HepG2 (cell line): ENCODE results near the gene CACNA1G. TPM values are rescaled to one million over a fixed set of nuclear protein-coding genes. Genes with fewer than 3 reads are reported as not detected.

ENCODE experiments used
- ARID2 ChIP-seq: sonication (generic); formaldehyde crosslinking; IDR thresholded peaks from 2 replicates; pipeline ENCODE4 v1.8.1; 2022; ENCODE audit warnings: mild to moderate bottlenecking, missing genetic modification reagents, borderline replicate concordance
- ATF7 ChIP-seq, 2 experiments: fragments of 450-650 bp in 1 of 2; sonication (generic) in 1 of 2; formaldehyde crosslinking in 1 of 2; IDR thresholded peaks; 2 replicates each; pipeline versions ENCODE4 v1.4.0 to v1.6.1; 2016 to 2020; ENCODE audit warnings: antibody characterized with exemption in 1 of 2, mild to moderate bottlenecking in 1 of 2, missing genetic modification reagents in 1 of 2
- BATF2 ChIP-seq: sonication (generic); formaldehyde crosslinking; IDR thresholded peaks from 2 replicates; pipeline ENCODE4 v1.8.0; 2022; ENCODE audit warnings: mild to moderate bottlenecking, missing genetic modification reagents, moderate library complexity
- DPF2 ChIP-seq: sonication (generic); formaldehyde crosslinking; IDR thresholded peaks from 2 replicates; pipeline ENCODE4 v1.4.0; 2020; ENCODE audit warnings: mild to moderate bottlenecking, low read depth, missing genetic modification reagents, borderline replicate concordance
- FLYWCH1 ChIP-seq: sonication (generic); formaldehyde crosslinking; IDR thresholded peaks from 2 replicates; pipeline ENCODE4 v1.8.1; 2023; ENCODE audit warnings: mild to moderate bottlenecking, missing genetic modification reagents
- KDM5B ChIP-seq: sonication (generic); formaldehyde crosslinking; IDR thresholded peaks from 2 replicates; pipeline ENCODE4 v1.4.0; 2020; ENCODE audit warnings: missing genetic modification reagents, mild to moderate bottlenecking, borderline replicate concordance
- KIAA2018 ChIP-seq: sonication (generic); formaldehyde crosslinking; IDR thresholded peaks from 2 replicates; pipeline ENCODE4 v1.5.0; 2020; ENCODE audit warnings: mild to moderate bottlenecking, missing genetic modification reagents, borderline replicate concordance
- MAX ChIP-seq: IDR thresholded peaks from 2 replicates; pipeline ENCODE4 v1.6.1; 2012; ENCODE audit warnings: inconsistent platforms
- RAD21 ChIP-seq: fragments of 450-650 bp; formaldehyde crosslinking; IDR thresholded peaks from 2 replicates; pipeline ENCODE4 v1.5.0; 2020; ENCODE audit warnings: mild to moderate bottlenecking
- SOX6 ChIP-seq, 2 experiments: fragments of 450-650 bp in 1 of 2; sonication (generic) in 1 of 2; formaldehyde crosslinking in 1 of 2; IDR thresholded peaks; 2 replicates each; pipeline versions ENCODE4 v1.4.0 to v1.6.1; 2017 to 2020; ENCODE audit warnings: antibody characterized with exemption in 1 of 2, mild to moderate bottlenecking in 1 of 2, missing genetic modification reagents in 1 of 2
- TBX2 ChIP-seq: sonication (generic); formaldehyde crosslinking; IDR thresholded peaks from 2 replicates; pipeline ENCODE4 v1.5.0; 2020; ENCODE audit warnings: missing genetic modification reagents, mild to moderate bottlenecking, borderline replicate concordance
- ZNF772 ChIP-seq: sonication (generic); formaldehyde crosslinking; IDR thresholded peaks from 2 replicates; pipeline ENCODE4 v1.5.0; 2020; ENCODE audit warnings: mild to moderate bottlenecking, missing genetic modification reagents
- polyA plus RNA-seq, 8 experiments: library from polyadenylated mRNA; depleted of rRNA in 3 of 8; stranded (reverse) in 7 of 8; unstranded in 1 of 8; fragments of >200 nt; fragmentation: Illumina TruSeq in 4 of 8; extraction: Trizol in 4 of 8; gene quantifications; 2 replicates each; pipeline versions ENCODE4 v1.2.1 to v1.2.3, GENCODE V29; 2011 to 2016; ENCODE audit warnings: low read depth in 4 of 8, missing spikeins in 1 of 8, mixed read lengths in 1 of 8; ENCODE audit not compliant: insufficient read depth in 1 of 8
- total RNA-seq, 5 experiments: library from RNA; depleted of rRNA; stranded (reverse); fragments of >200 nt; fragmentation: Illumina TruSeq; extraction: Trizol; gene quantifications; 2 replicates each; pipeline ENCODE4 v1.2.3, GENCODE V29; 2016; ENCODE audit warnings: low read depth in 1 of 5
- TF ChIP-seq, protein P1 (sequence below): sonication (generic); formaldehyde crosslinking; IDR thresholded peaks from 2 replicates; pipeline ENCODE4 v1.8.0; 2022; ENCODE audit warnings: missing genetic modification reagents, mild to moderate bottlenecking, borderline replicate concordance
- TF ChIP-seq, protein P2 (sequence below): sonication (generic); formaldehyde crosslinking; IDR thresholded peaks from 2 replicates; pipeline ENCODE4 v1.4.0; 2020; ENCODE audit warnings: mild to moderate bottlenecking, missing genetic modification reagents

The CACNA1G gene
- total and polyA plus RNA-seq, 2 of the 13 experiments (the other 11 are each of a cell fraction or from before 2014, with no cell fraction given), result 0.02 TPM; not detected in 1

DNA sequence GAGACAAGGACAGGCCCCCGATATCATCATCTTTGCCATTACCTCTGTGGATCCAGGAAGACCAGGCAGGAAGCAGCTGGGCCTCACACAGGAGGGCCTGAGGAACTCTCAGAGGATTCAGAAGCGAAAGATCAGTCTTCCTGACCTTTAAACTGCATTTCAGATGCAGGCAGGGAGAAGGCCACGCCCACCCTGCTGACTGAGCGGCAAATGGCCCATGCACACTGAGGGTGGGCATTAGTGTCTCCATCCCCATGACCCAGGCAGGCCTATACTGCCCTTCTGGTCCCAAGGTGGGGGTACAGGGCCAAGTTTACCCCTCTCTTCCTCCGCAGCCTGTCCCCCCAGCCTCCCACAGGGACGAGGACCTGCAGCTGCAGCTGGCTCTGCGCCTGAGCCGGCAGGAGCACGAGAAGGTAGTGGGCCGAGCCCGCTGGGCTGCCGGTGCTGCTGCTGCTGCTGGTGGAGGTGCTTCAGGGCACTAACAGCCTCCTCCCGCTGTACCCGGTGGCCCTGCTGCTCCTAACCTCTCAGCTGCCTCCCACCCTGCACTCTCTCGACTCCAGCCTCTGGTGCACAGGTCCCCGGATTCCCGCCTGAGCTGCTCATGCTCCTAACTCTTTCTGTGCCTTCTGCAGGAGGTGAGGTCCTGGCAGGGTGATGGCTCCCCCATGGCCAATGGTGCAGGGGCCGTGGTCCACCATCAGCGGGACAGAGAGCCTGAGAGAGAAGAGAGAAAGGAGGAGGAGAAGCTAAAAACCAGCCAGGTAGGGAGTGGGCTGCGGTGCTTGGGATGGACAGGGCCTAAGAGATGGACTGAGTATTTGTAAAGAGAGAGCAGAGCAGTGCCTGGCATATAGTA is 21.7 kb upstream of the CACNA1G start (continued):
- TF ChIP-seq ATF7 (IDR thresholded peaks at IDR 0.05), result no peak
- TF ChIP-seq ATF7 (CRISPR knock-in tag; IDR thresholded peaks at IDR 0.05), result peak; percentile 25; the same call in 1 of the 2 replicates
- peak; percentile 19; the same call in 1 of the 2 replicates for TF ChIP-seq DPF2 (CRISPR knock-in tag)
- 0 out of 2 replicates have a peak, but pooled peaks have one; percentile 23 for TF ChIP-seq KDM5B (CRISPR knock-in tag)
- TF ChIP-seq SOX6 (IDR thresholded peaks at IDR 0.05), result no peak
- peak; percentile 52; the same call in 1 of the 2 replicates for TF ChIP-seq SOX6 (CRISPR knock-in tag; IDR thresholded peaks at IDR 0.05)
- TF ChIP-seq, protein P1, sequence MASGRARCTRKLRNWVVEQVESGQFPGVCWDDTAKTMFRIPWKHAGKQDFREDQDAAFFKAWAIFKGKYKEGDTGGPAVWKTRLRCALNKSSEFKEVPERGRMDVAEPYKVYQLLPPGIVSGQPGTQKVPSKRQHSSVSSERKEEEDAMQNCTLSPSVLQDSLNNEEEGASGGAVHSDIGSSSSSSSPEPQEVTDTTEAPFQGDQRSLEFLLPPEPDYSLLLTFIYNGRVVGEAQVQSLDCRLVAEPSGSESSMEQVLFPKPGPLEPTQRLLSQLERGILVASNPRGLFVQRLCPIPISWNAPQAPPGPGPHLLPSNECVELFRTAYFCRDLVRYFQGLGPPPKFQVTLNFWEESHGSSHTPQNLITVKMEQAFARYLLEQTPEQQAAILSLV (CRISPR knock-in tag), result peak; percentile 79; the same call in 1 of the 2 replicates
- TF ChIP-seq, protein P2, sequence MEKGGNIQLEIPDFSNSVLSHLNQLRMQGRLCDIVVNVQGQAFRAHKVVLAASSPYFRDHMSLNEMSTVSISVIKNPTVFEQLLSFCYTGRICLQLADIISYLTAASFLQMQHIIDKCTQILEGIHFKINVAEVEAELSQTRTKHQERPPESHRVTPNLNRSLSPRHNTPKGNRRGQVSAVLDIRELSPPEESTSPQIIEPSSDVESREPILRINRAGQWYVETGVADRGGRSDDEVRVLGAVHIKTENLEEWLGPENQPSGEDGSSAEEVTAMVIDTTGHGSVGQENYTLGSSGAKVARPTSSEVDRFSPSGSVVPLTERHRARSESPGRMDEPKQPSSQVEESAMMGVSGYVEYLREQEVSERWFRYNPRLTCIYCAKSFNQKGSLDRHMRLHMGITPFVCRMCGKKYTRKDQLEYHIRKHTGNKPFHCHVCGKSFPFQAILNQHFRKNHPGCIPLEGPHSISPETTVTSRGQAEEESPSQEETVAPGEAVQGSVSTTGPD (CRISPR knock-in tag), result no peak
- TF ChIP-seq ZNF772, result 0 out of 2 replicates have a peak, but pooled peaks have one; percentile 31
- peak; percentile 67 for TF ChIP-seq MAX
- no peak for TF ChIP-seq FLYWCH1
- peak; percentile 37; the same call in 1 of the 2 replicates for TF ChIP-seq TBX2 (CRISPR knock-in tag)
- peak; percentile 71; the same call in 1 of the 2 replicates for TF ChIP-seq BATF2 (CRISPR knock-in tag)
- TF ChIP-seq ARID2 (CRISPR knock-in tag), result 0 out of 2 replicates have a peak, but pooled peaks have one; percentile 29
- no peak for TF ChIP-seq KIAA2018 (CRISPR knock-in tag)
- TF ChIP-seq RAD21 (CRISPR knock-in tag), result peak; percentile 19; the same call in 1 of the 2 replicates
